HUDEP-2 (cell line): Measurements from ENCODE around the gene SLBP.

ENCODE experiments used
- DNase-seq, 76 experiments: peaks; one replicate each; lab custom pipeline; 2025; ENCODE audit not compliant: unreplicated experiment in 76 of 76; lab: John Stamatoyannopoulos, UW

Gene SLBP

DNA sequence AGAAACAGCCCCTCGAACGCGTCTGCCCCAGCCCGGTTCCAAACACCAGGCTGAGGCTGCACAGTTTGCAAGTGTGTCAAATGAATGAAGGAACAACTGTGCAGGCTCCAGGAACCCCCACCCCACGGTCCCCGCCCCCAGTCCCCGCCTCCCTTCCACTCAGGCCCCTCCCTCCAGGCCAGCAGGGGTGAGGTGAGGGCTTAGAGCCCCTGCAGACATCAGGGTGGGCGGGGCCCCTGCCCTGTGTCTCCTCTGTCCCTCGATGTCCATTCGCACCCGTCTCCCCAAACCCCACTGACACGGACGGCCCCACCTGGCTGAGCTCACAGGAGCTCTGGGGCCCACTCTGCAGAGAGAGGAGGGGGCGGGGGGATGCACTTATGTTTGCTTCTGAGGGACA, 37.7 kb upstream of the SLBP start:
- no peak for DNase-seq

GRCh38 chr4:1749370-1749769, 37.3 kb upstream of the SLBP start:
- DNase-seq: peak in 5 of 76 experiments; percentile 7 to 24 (median 20)

- DNase-seq: peak in 73 of 76 experiments; percentile 7 to 85 (median 70)
Observed at GRCh38 chr4:1748465-1748995, 36.4 kb upstream of the SLBP start.

DNA sequence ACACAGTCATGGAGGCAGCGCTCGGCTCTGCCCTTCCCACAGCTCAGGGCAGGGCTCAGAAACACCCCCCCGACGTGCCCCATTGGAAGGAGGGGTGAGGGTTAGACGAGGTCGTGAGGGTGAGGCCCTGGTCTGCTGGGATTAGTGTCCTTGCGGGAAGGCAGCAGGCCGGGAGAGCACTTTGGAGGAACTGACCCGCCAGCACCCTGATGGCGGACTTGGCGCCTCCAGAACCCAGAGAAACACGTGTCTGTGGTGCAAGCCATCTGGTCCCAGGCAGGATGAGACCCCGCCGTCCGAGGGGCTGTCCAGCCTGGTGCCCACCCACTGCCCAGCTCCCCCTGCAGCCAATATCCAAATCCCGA, 35.5 kb upstream of the SLBP start:
- no peak for DNase-seq

DNA sequence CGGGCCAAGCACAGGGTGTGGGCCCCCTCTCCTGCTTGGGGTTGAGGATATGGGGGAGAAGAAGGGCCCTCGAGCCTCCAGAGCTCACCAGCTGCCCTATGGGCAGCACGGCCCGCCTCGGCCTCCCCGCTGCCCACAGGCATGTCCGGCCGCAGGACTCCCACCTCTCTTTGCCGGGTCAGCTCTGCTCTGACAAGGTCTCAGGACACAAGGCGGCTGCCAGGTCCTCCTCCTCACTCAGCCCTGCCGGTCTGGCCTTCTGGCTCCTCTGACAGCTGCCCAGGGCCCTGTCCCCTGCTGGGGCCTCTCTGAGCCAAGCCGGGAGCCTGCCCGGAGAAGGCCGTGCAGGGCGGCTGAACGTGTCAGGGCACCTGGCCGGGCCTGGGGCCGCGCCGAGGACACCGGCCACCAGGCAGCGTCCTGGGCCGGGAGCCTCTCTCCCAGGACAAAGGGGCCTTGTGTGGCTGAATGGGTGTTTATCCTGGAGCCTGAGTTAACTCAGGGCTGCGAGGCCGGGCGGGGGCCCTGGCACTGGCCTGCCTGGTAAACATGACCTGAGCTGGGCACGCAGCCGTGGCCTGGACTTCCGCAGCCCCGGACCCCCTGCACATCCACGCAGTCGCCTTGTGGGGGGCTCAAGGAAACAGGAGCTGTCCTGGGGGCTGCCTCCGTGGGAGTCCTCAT, 34.9 kb upstream of the SLBP start:
- no peak for DNase-seq

- peak in 70 of 76 experiments; percentile 4 to 86 (median 68) for DNase-seq
Observed at GRCh38 chr4:1746265-1746691, 34.2 kb upstream of the SLBP start.

DNA sequence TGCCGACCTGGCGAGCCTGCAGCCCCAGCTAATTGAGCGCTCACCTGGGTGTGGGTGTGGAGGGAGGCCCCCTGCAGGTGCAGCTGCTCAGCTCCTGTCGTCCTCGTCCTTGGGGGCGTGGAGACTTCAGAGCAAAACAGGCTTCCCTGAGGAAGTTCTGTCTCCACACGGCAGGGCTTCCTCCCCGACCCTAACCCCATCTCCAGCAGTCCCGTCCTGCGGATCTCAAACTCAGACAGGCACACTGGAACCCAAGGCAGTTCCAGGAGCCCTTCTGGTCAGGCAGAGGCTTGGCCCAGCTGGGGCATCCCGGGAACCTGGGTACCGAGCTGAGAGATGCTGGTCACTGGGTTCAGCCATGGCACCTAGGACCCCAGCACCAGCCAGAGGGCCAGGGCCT, 33.6 kb upstream of the SLBP start:
- no peak for DNase-seq

- no peak for DNase-seq
Observed at GRCh38 chr4:1745165-1745564, 33.0 kb upstream of the SLBP start.

- no peak for DNase-seq
Observed at GRCh38 chr4:1744552-1744951, 32.4 kb upstream of the SLBP start.

- no peak for DNase-seq
Observed at GRCh38 chr4:1743975-1744374, 31.9 kb upstream of the SLBP start.

DNA sequence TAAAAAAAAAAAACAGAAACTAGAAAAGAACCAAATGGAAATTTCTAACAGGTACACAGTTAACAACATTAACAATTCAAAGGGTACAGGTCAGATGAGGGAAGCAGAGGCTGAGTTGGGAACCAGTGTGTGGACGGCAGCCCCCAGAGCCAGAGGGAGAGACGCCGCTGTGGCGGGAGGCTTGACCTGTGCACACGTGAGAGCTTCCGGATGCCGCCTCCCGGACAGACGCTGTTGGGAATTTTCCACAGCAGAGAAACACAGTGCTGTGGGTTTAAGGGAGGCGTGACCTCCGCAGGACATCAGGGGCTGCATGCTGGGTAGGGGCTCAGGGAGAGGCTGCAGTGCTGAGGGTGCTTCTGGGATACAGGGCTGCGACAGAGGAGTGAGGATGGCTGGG, 31.4 kb upstream of the SLBP start:
- DNase-seq: no peak

- DNase-seq: no peak
Observed at GRCh38 chr4:1741208-1741607, 29.1 kb upstream of the SLBP start.

DNA sequence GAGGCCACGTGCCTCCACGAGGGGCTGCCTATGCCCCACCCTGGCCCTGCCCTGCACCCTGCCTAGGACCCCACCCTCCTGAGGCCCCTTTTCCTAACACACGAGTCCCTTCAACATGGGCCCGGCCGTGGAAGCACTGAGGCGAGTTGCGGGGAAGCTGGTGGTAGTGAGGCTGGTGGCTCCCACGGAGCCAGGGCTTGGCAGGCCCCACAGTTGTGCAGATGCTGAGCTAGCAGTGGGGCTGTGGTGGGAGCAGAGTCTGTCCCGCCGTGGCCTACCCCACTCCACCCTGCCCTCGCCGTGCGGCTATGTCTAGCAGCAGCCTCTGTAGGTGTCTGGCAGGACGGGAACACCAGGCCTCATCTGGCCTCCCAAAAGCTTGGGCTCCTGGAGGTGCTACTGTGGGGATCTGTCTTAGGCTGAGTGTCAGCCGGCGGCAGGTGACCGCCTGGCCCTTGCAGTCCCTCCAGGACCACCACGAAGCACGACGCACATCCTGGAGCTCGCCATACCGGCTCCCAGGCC, 28.0 kb upstream of the SLBP start:
- DNase-seq: no peak

DNA sequence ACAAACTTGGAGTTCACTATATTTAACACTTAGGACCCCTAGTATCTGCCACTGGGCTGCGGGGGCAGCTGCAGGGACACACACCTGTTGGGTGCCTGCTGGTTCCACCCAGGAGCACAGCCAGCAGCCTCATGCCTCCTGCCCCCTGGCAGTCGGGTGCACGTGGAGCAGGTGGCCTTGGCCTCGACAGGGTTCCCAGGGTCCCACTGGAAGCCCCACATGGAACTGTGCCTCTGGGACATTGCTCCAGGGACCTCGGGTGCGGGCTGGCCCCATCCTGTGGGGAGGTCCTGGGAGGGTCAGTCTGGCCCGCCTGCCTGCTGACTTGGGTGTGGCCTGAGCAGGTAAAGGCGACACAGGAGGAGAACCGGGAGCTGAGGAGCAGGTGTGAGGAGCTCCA, 27.2 kb upstream of the SLBP start:
- no peak for DNase-seq

DNA sequence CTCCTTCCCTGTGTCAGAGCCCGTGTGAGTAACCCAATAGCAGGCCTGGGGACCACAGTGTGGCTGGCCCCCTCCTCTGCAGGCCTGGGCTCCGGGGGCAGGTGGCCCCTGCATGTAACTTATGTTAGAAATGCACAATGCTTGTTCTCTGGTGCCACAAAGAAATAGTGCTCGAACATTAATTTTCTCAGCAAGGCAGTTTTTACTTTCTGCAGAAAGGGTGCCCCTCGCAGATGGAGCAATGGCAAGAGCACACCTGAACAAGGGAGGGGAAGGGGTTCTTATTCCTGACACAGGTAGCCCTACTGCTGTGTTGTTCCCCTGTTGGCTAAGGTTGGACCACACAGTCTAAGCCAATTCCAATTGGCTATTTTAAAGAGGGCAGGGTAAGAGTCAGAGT, 26.3 kb upstream of the SLBP start:
- no peak for DNase-seq

GRCh38 chr4:1737666-1738065, 25.5 kb upstream of the SLBP start:
- no peak for DNase-seq

GRCh38 chr4:1736812-1737211, 24.7 kb upstream of the SLBP start:
- no peak for DNase-seq

- no peak for DNase-seq
Observed at GRCh38 chr4:1735215-1735614, 23.1 kb upstream of the SLBP start.

DNA sequence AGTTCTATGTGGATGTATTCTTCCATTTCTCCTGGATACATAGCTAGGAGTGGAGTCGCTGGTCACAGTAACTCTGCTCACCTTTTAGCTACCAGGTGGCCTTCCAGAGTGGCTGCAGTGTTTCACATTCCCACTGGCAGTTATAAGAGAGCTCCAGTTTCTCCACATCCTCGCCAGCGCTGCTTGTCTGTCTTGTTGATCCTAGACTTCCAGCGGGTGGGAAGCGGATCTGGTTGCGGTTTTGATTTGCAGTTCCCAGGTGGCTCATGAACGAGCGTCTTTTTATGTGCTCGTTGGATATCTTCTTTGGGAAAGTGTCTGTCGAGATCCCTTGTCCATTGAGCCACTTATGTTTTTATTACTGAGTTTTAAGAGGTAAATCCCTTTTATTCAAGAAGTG, 20.8 kb upstream of the SLBP start:
- DNase-seq: no peak

- no peak for DNase-seq
Observed at GRCh38 chr4:1731180-1731579, 19.1 kb upstream of the SLBP start.

DNA sequence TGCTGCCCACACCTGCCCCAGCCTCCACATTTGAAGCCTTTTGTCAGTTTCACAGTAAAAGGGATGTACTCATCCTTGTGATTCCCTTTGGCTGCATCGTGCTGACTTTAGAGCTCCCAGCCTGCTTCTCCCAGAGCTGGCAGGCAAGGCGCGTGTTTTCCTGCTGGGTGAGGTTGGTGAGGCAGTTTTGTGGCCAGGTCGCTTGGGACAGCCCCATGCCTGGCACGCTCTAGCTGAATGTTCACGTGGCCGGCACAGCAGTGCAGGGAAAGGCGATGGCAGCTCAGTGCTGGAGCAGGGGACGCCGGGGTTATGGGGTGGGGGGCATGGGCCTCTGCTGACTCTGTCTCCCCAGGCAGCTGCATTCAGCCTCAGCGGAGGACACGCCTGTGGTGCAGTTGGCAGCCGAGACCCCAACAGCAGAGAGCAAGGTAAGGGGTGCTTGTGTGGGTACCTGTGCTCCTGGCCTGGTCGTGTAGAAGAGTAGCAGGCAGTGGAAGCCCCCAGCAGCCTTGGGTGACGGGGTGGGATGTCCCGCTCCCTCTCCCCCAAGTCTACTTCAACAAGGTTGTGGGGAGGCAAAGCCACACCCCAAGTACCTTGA, 18.5 kb upstream of the SLBP start:
- no peak for DNase-seq
